ENCODE results near the gene RASSF1.
"Not testable (repeated sequence)": the region's sequence is repeated elsewhere in the genome, so short reads cannot be mapped to it uniquely, and the experiment has no call there.

Gene RASSF1

GRCh38 chr3:50325497-50326181, 15.0 kb downstream of the RASSF1 start:
- no peak for FAIRE-seq
- DNase-seq (ENCODE audit: insufficient read length, low spot score), result no peak

GRCh38 chr3:50325113-50325480, 15.5 kb downstream of the RASSF1 start:
- FAIRE-seq, result no peak
- DNase-seq (ENCODE audit: insufficient read length, low spot score), result no peak

- no peak for DNase-seq (ENCODE audit: insufficient read length, low spot score)
- peak; percentile 86 for FAIRE-seq
Measured at GRCh38 chr3:50324351-50325112, 16.1 kb downstream of the RASSF1 start.

GRCh38 chr3:50323614-50324199, 16.9 kb downstream of the RASSF1 start:
- no peak for DNase-seq (ENCODE audit: insufficient read length, low spot score)
- no peak for FAIRE-seq

DNA sequence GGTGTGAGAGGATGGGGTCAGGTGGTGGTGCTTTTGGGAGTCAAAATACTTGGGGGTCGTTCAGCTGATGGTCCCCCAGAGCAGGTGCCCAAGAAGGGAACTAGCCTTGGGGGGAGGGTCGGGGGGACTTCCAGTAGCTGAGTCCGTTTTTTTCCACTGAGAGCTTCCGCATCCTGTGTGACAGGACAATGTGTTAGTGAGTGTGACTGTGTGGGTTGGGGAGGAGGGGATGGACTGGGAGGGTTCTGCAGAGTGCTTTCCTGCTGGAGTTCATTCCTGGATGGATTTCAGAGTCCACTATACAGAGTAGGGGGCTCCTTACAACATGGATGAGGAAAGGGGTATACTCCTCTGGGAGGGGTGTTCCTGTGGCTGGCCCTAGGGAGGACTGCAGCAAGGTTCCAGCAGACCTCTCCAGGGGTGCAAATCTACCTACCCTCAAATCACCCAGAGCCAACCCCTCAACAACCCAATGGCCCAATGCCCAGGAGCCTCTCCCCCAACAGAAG, 17.5 kb downstream of the RASSF1 start:
- FAIRE-seq (no peak), DNase-seq (ENCODE audit: insufficient read length, low spot score) (no peak)

- FAIRE-seq, result no peak
Measured at GRCh38 chr3:50322386-50323091, 18.1 kb downstream of the RASSF1 start, which contains the start of gene HYAL2. Gene HYAL2, minus strand, starts transcription at chr3:50322745. Its CDS starts 2,256 bp downstream, at chr3:50320489.

GRCh38 chr3:50322115-50322385, 18.6 kb downstream of the RASSF1 start:
- FAIRE-seq (no peak), DNase-seq (ENCODE audit: insufficient read length, low spot score) (no peak)

More at GRCh38 chr3:50322386-50323091, 18.1 kb downstream of the RASSF1 start, which contains the start of gene HYAL2:
- no peak for DNase-seq (ENCODE audit: insufficient read length, low spot score)

DNA sequence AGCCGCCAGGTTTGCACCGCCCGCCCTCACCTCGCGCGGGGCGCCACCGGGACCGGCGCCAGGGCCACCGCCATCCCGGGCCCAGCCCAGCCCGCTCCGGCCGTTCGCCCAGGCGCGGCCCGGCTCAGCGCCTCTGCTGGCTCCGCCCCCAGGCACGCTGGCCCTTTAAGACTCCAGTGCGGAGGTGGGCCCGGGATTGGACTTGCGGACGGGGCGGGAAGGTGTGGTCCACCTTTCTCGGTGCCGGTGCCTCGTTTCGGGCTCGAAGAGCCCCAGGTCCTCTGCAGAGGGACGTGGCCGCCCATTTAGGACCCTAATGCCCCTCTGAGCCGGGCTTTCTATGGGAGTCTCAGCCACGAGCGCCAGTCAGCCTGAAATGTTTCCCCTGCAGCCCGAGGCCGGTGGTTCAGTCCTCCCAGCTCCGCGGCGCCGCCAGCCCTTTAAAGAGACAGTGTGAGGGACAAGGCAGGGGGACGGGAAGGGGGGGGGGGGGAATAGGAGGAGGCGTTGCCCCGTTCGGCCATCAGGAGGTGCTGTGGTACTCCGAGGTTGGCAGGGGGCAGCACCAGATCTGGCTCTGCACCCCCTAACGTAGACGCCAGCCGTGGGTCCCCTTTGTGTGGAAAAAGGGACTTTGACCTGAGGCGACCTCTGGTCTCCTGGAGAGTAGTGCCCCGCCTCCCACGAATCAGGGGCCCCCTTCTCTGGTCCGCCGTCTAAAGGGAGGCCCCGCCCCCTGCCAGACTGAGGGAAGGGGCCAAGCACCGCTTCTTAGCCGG, 19.1 kb downstream of the RASSF1 start:
- FAIRE-seq (peak; percentile 98), DNase-seq (ENCODE audit: insufficient read length, low spot score) (peak; percentile 94)

DNA sequence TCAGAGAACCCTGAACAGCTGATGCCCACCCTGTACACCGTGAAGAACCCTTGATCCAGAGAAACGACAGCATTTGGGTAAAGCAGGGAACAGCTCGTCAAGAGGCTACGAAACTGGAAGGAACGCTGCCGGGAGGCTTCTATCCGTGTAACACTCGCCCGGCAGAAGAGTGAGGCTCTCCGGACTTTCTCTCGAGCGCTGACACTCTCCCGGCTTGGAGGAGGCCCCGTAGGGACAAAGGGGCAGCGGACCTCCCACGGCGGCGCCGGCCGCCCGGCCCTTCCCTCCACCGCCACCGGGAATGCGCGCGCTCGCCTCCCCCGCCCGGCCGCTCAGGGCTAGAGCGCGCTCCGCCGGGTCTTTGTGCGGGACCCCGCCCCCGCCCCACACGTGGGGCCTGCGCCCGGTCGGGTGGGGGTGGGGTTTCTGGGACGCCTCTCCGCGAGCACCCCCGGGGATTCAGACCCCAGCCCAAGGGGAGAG, 19.7 kb downstream of the RASSF1 start:
- FAIRE-seq (no peak), DNase-seq (ENCODE audit: insufficient read length, low spot score) (no peak)

DNA sequence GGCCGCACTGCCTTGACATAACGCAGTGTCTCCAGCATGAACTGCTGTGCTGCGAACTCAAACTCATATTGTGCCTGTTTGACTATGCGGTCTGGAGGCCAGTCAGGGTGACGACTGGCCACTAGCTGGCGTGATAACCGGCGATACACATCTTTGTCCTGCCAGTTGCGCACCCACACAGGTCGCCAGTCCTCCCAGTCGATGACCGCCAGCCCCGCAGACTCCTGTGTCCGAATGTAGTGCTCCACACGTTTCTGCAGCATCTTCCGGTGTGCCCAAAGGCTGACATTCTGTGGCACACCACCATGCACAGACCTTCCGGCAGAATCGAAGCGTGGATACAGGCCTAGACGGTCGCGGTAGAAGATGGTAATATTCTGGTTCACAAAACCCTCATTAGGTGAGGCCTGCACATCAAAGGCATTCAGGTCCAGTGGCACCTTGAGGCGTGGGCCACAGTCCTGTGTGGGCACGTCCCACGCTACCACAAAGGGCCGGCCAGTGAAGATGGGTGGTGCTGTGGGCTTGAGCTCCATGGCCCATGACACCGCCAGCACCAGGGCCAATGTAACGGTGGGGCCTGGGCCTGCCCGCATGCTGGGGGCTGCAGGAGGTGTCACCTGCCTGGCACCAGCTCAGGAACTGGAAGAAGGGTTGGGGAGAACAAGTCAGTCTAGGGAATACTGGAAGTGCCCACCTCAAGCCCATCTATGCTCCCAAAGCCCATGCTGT, 20.6 kb downstream of the RASSF1 start:
- DNase-seq (ENCODE audit: insufficient read length, low spot score), result no peak
- peak; percentile 70 for FAIRE-seq

GRCh38 chr3:50319181-50319893, 21.3 kb downstream of the RASSF1 start:
- no peak for DNase-seq (ENCODE audit: insufficient read length, low spot score)
- FAIRE-seq, result no peak

DNA sequence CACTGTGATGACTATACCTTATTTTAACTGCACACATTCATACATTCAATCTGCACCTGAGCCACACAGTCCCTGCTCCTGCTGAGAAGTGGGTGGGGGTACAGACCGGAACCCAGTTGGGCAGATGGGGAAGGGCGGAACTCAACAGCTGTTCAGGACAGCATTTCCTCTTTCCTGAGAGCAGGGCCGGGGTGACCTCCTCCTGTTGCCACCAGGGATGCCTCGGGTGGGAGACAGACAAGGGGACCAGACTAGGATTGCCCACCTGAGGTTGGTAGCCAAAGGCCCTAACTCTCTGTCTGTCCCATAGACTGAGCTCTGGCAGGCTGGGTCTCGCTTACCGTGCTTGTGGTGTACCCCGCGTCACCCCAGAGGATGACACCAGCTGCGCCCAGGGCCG, 22.0 kb downstream of the RASSF1 start:
- no peak for FAIRE-seq
- no peak for DNase-seq (ENCODE audit: insufficient read length, low spot score)

DNA sequence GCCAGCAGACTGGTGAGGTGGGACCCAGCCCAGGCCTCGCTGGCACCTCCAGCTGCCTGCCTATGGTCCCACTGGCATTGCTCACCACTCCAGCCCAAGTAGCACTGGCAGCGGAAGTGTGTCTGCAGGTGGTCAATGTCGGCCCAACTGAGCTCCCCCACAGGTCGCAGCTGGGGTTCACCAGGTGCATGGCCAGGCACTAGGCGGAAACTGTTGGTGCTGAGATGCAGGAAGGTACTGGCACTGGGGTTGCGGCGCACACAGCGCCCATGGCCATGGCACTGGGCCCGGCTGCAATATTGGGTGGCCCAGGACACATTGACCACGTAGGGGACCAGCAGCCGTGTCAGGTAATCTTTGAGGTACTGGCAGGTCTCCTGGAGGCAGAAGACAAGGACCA, 22.5 kb downstream of the RASSF1 start:
- DNase-seq (ENCODE audit: insufficient read length, low spot score), result no peak
- no peak for FAIRE-seq

DNA sequence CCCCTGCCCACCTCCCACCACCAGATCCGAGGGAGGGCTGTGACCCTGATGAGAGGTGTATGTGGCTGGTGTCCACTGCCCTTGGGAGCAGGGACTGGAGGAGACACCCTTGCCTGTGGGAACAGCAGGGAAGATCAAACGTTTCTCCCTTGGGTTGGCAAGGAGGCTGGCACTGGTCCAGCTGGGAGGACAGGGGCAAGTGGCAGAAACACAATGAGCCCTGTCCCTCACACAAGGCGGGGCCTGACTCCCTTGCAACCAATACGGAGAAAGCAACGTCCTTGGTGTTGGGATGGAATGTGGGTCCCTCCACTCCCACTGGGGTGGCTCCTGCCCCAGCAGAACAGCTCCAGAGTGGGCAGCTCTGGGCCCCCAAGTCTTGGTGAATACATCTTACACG, 23.3 kb downstream of the RASSF1 start:
- DNase-seq (ENCODE audit: insufficient read length, low spot score), result no peak
- peak; percentile 36 for FAIRE-seq

- peak; percentile 96 for FAIRE-seq
- peak; percentile 73 for DNase-seq (ENCODE audit: insufficient read length, low spot score)
Measured at GRCh38 chr3:50316657-50317242, 23.9 kb downstream of the RASSF1 start.

GRCh38 chr3:50314816-50315215, 25.8 kb downstream of the RASSF1 start:
- no peak for DNase-seq (ENCODE audit: insufficient read length, low spot score)
- no peak for FAIRE-seq

DNA sequence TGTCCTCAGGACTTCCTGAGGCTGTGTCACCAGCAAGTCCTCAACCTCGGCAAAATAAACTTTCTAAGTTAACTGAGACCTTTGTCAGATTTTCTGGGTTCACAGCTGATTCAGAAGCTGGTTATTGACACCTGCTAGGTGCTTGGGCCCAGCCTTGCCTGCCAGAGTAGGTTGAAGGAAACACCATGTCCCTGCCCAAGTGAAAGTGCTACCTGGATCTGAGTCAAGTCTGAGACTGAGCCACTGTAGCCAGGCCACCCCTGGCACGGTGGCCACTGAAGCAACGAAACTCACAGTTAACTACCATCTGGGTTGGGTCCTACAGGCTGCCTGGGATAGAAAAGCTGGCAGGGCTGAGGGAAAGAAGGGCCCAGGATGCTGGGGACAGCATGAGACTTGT, 26.3 kb downstream of the RASSF1 start:
- DNase-seq (ENCODE audit: insufficient read length, low spot score) (no peak), FAIRE-seq (no peak)

DNA sequence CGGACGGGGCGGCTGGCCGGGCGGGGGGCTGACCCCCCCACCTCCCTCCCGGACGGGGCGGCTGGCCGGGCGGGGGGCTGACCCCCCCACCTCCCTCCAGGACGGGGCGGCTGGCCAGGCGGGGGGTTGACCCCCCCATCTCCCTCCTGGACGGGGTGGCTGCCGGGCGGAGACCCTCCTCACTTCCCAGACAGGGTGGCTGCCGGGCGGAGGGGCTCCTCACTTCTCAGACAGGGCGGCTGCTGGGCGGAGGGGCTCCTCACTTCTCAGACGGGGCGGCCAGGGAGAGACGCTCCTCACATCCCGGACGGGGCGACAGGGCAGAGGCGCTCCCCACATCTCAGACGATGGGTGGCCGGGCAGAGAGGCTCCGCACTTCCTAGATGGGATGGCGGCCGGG, 28.6 kb downstream of the RASSF1 start:
- not testable (repeated sequence) for FAIRE-seq

DNA sequence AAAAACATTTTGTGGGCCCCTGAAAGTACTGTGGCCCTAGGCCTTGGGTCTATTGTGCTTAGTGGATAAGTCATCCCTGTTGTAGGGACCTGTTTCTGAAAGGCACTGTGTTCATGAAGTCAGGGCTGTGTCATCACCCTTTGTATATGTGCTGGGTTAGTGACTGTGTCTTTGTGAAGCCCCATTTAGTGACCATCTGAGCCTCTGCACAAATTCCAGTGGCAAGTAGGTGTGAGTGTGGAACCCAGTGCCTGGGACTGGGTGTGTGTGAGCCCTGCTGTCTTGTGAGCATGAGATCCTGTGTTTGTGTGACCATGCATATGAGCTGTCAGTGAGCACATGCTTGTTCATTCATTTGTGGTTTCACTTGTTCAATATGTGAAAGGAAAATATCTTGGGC, 36.0 kb downstream of the RASSF1 start:
- no peak for DNase-seq (ENCODE audit: insufficient read length, low spot score)
- FAIRE-seq, result peak; percentile 26

More for the DNA sequence above, 28.6 kb downstream of the RASSF1 start:
- not testable (repeated sequence) for DNase-seq (ENCODE audit: insufficient read length, low spot score)

All from HTR-8/SVneo (cell line).